Gastroesophageal sphincter (tissue), 4 donors: ENCODE results near the gene MEGF6. TPM values are rescaled to one million over a fixed set of nuclear protein-coding genes. Genes with fewer than 3 reads are reported as not detected.

Experiments
- ATAC-seq: fragments of 150-250 bp; one replicate; pipeline ENCODE4 v1.9.1; 2016; ENCODE audit warnings: mild to moderate bottlenecking, moderate library complexity
- H3K27ac ChIP-seq, 4 donors: fragments of 200-600 bp; sonication (generic) in 3 of 4; 1 replicate in 3 of 4; 2 replicates in 1 of 4; pipeline ENCODE4 v1.5.1; 2016 to 2019
- H3K27me3 ChIP-seq: fragments of 200-600 bp; sonication (generic); one replicate; pipeline ENCODE4 v1.5.1; 2019
- H3K36me3 ChIP-seq, 2 donors: fragments of 200-600 bp; sonication (generic); one replicate each; pipeline ENCODE4 v1.5.1; 2019; ENCODE audit warnings: control low read depth in 1 of 2
- H3K4me1 ChIP-seq, 3 donors: fragments of 200-600 bp; sonication (generic); 1 replicate in 2 of 3; 2 replicates in 1 of 3; pipeline ENCODE4 v1.5.1; 2016 to 2019; ENCODE audit warnings: control low read depth in 2 of 3
- H3K4me3 ChIP-seq, 2 donors: fragments of 200-600 bp; sonication (generic); one replicate each; pipeline ENCODE4 v1.5.1; 2019; ENCODE audit warnings: mild to moderate bottlenecking in 1 of 2, moderate library complexity in 1 of 2
- H3K9me3 ChIP-seq, 3 donors: fragments of 200-600 bp; sonication (generic); one replicate each; pipeline ENCODE4 v1.5.1; 2017 to 2019; ENCODE audit warnings: control low read depth in 2 of 3
- CTCF ChIP-seq, 4 experiments: fragments of 200-600 bp in 2 of 4; fragments of 450-650 bp in 2 of 4; sonication (generic) in 1 of 4; IDR thresholded peaks; one replicate each; pipeline ENCODE4 v1.5.1; 2017 to 2019; ENCODE audit warnings: antibody characterized with exemption in 4 of 4, mild to moderate bottlenecking in 2 of 4, moderate library complexity in 2 of 4
- EP300 ChIP-seq: sonication (generic); formaldehyde crosslinking; IDR thresholded peaks from one replicate; pipeline ENCODE4 v1.6.1; 2017; ENCODE audit warnings: antibody characterized with exemption, mild to moderate bottlenecking
- POLR2A ChIP-seq, 2 donors: fragments of 450-650 bp; IDR thresholded peaks; one replicate each; pipeline ENCODE4 v1.6.1; 2017; ENCODE audit warnings: antibody characterized with exemption in 2 of 2, mild to moderate bottlenecking in 2 of 2, moderate library complexity in 1 of 2
- POLR2AphosphoS5 ChIP-seq: sonication (generic); formaldehyde crosslinking; IDR thresholded peaks from one replicate; pipeline ENCODE4 v1.6.1; 2017; ENCODE audit warnings: antibody characterized with exemption
- WGBS, 2 donors: methylation state at CpG; one replicate each; pipeline ENCODE4 v1.1.5; 2018; ENCODE audit warnings: low coverage in 1 of 2; 5-methylcytosine and 5-hydroxymethylcytosine counted together
- total RNA-seq, 4 donors: library from RNA; depleted of rRNA; stranded (reverse); fragments of >200 nt; gene quantifications; one replicate each; pipeline ENCODE4 v1.1.0, GENCODE V29; 2016

MEGF6 gene
- total RNA-seq, 4 donors from 2014 or later = 4.7 to 15.5 (median 10.8) TPM

- H3K9me3 ChIP-seq = no peaks in the 10 kb centered on the region
- WGBS, 2 donors = 27 to 80% methylated on average over 2 to 4 of the region's 10 CpGs
- no peak overlapping the region for H3K27ac ChIP-seq
- peaks cover 2 to 45% (median 26%) of the 10 kb centered on the region in 3 donors for H3K4me1 ChIP-seq
- ATAC-seq = no peak
- no peak for TF ChIP-seq POLR2AphosphoS5
- no peak for TF ChIP-seq POLR2A (IDR thresholded peaks at IDR 0.05)
- no peak for TF ChIP-seq CTCF (IDR thresholded peaks at IDR 0.05)
- no peak for TF ChIP-seq EP300
- H3K27me3 ChIP-seq = peaks cover 77% of the 10 kb centered on the region
- H3K36me3 ChIP-seq = no peaks in the 10 kb centered on the region
- no peak overlapping the region for H3K4me3 ChIP-seq
These were observed 41.9 kb upstream of the MEGF6 start for GRCh38 chr1:3653286-3653618.

GRCh38 chr1:3652548-3653285, 41.4 kb upstream of the MEGF6 start:
- H3K36me3 ChIP-seq = no peaks in the 10 kb centered on the region
- TF ChIP-seq POLR2AphosphoS5 (no peak), POLR2A (IDR thresholded peaks at IDR 0.05) (no peak), EP300 (no peak), CTCF (IDR thresholded peaks at IDR 0.05) (no peak)
- peaks cover 72% of the 10 kb centered on the region for H3K27me3 ChIP-seq
- WGBS, 2 donors = no CpG with 5 or more reads among the region's 68 CpGs
- ATAC-seq = no peak
- no peaks in the 10 kb centered on the region for H3K9me3 ChIP-seq
- H3K4me3 ChIP-seq = peak overlapping the region in 1 of 2 donors; percentile 94
- H3K27ac ChIP-seq = no peak overlapping the region
- H3K4me1 ChIP-seq = peaks cover 2 to 45% (median 26%) of the 10 kb centered on the region in 3 donors

GRCh38 chr1:3651930-3652547, 40.7 kb upstream of the MEGF6 start, which contains the start of gene TP73:
Gene TP73 (plus strand): TSS chr1:3652516. CDS start chr1:3682366, 29,850 bp downstream.
- Histone ChIP-seq H3K4me1 (peaks cover 2 to 45% (median 26%) of the 10 kb centered on the region in 3 donors), H3K27ac (no peak within 1 kb of the TSS), H3K27me3 (peaks cover 65% of the 10 kb centered on the region), H3K36me3 (peaks cover 0 to 4% of the 10 kb centered on the region in 2 donors), H3K9me3 (no peaks in the 10 kb centered on the region), H3K4me3 (peak within 1 kb of the TSS in 1 of 2 donors; percentile 94)
- TF ChIP-seq POLR2A (IDR thresholded peaks at IDR 0.05) = no peak
- no peak for TF ChIP-seq CTCF (IDR thresholded peaks at IDR 0.05)
- TF ChIP-seq POLR2AphosphoS5 = no peak
- TF ChIP-seq EP300 = no peak
- ATAC-seq = no peak
- WGBS, 2 donors = no CpG with 5 or more reads among the region's 80 CpGs

- peaks cover 59% of the 10 kb centered on the region for H3K27me3 ChIP-seq
- 20% methylated on average over 1 to 2 of the region's 83 CpGs for WGBS, 2 donors
- no peak for ATAC-seq
These were observed 40.0 kb upstream of the MEGF6 start for GRCh38 chr1:3651026-3651929.

More at GRCh38 chr1:3651026-3651929, 40.0 kb upstream of the MEGF6 start:
- H3K4me1 ChIP-seq = peaks cover 2 to 45% (median 26%) of the 10 kb centered on the region in 3 donors
- no peak for TF ChIP-seq POLR2A (IDR thresholded peaks at IDR 0.05)
- no peak for TF ChIP-seq EP300
- no peak for TF ChIP-seq POLR2AphosphoS5
- TF ChIP-seq CTCF (IDR thresholded peaks at IDR 0.05) = no peak
- H3K4me3 ChIP-seq = peak overlapping the region in 1 of 2 donors; percentile 94
- H3K9me3 ChIP-seq = no peaks in the 10 kb centered on the region
- H3K27ac ChIP-seq = no peak overlapping the region
- H3K36me3 ChIP-seq = peaks cover 0 to 12% of the 10 kb centered on the region in 2 donors
